Measurements from ENCODE around the gene GPATCH1. TPM values are rescaled to one million over a fixed set of nuclear protein-coding genes. Genes with fewer than 3 reads are reported as not detected.
"Not testable (repeated sequence)": the region's sequence is repeated elsewhere in the genome, so short reads cannot be mapped to it uniquely, and the experiment has no call there.

Gene GPATCH1, protein sequence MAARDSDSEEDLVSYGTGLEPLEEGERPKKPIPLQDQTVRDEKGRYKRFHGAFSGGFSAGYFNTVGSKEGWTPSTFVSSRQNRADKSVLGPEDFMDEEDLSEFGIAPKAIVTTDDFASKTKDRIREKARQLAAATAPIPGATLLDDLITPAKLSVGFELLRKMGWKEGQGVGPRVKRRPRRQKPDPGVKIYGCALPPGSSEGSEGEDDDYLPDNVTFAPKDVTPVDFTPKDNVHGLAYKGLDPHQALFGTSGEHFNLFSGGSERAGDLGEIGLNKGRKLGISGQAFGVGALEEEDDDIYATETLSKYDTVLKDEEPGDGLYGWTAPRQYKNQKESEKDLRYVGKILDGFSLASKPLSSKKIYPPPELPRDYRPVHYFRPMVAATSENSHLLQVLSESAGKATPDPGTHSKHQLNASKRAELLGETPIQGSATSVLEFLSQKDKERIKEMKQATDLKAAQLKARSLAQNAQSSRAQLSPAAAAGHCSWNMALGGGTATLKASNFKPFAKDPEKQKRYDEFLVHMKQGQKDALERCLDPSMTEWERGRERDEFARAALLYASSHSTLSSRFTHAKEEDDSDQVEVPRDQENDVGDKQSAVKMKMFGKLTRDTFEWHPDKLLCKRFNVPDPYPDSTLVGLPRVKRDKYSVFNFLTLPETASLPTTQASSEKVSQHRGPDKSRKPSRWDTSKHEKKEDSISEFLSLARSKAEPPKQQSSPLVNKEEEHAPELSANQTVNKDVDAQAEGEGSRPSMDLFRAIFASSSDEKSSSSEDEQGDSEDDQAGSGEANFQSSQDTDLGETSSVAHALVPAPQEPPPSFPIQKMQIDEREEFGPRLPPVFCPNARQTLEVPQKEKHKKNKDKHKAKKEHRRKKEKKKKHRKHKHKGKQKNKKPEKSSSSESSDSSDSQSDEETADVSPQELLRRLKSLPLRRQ
- total RNA-seq: 1 to 10 TPM; 6.5 to 6.6 TPM

DNA sequence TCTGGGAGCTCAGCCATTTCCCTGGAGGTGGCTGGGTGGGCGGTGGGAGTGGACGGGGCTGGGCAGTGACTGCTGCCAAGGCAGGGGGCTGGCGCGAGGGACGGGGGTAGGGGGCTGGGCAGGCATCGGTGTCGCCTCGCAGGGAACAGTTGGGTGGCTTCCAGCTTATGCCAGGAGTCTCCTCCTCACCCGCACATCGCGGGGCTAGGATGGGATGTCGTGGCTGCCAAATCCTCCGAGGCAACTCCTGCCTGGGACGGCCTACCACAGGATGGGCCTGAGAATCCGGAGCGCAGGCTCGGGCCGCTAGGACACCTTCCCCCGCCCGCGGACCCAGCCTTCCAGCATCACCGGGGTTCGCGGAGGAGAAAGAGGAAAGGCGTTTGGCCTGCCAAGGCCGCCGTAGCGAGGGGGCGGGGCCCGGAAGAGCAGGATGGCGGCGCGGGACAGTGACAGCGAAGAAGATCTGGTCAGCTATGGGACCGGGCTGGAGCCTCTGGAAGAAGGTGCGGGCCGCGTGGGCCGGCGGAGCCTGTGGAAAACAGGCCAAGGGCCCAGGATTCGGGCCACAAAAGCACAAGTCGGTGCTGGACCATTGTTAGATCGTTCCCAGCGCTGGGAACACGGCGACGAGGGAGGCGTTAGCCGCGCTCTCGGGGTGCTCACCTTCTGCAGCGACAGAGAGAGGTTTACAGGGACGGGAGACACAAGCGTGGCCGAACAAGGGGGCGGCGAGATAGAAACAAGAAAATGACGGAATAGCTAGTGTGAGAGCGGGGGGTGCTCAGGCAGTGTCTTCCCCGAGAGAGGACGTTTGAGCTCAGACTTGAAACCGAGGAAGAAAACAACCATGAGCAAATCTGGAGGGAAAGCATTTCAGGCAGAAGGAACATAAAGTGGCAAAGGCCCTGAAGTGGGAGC lies at the start of gene GPATCH1:
Gene GPATCH1, plus strand, starts transcription at position 421 of the 921 bp plus-strand sequence. Its CDS starts 13 bp downstream, at position 434.
- peaks cover 5 to 12% of the 10 kb centered on the region in 2 donors for H3K4me1 ChIP-seq (ENCODE audit: control insufficient read depth in 1 of 2, low read depth in 2 of 2)
- no peaks in the 10 kb centered on the region for H3K36me3 ChIP-seq
- peak within 1 kb of the TSS; percentile 48 to 67 for H3K27ac ChIP-seq
- peak; percentile 59 for DNase-seq (ENCODE audit: low spot score)
- H3K4me3 ChIP-seq: peak within 1 kb of the TSS; percentile 99
- ATAC-seq (ENCODE audit: insufficient number of reproducible peaks, low FRiP score, low read depth): peak; percentile 70
- no peaks in the 10 kb centered on the region for H3K27me3 ChIP-seq (replicated peaks; ENCODE audit: insufficient read depth)
- H3K9me3 ChIP-seq: no peaks in the 10 kb centered on the region
- TF ChIP-seq, protein P1, sequence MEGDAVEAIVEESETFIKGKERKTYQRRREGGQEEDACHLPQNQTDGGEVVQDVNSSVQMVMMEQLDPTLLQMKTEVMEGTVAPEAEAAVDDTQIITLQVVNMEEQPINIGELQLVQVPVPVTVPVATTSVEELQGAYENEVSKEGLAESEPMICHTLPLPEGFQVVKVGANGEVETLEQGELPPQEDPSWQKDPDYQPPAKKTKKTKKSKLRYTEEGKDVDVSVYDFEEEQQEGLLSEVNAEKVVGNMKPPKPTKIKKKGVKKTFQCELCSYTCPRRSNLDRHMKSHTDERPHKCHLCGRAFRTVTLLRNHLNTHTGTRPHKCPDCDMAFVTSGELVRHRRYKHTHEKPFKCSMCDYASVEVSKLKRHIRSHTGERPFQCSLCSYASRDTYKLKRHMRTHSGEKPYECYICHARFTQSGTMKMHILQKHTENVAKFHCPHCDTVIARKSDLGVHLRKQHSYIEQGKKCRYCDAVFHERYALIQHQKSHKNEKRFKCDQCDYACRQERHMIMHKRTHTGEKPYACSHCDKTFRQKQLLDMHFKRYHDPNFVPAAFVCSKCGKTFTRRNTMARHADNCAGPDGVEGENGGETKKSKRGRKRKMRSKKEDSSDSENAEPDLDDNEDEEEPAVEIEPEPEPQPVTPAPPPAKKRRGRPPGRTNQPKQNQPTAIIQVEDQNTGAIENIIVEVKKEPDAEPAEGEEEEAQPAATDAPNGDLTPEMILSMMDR (IDR thresholded peaks at IDR 0.05): no peak

DNA sequence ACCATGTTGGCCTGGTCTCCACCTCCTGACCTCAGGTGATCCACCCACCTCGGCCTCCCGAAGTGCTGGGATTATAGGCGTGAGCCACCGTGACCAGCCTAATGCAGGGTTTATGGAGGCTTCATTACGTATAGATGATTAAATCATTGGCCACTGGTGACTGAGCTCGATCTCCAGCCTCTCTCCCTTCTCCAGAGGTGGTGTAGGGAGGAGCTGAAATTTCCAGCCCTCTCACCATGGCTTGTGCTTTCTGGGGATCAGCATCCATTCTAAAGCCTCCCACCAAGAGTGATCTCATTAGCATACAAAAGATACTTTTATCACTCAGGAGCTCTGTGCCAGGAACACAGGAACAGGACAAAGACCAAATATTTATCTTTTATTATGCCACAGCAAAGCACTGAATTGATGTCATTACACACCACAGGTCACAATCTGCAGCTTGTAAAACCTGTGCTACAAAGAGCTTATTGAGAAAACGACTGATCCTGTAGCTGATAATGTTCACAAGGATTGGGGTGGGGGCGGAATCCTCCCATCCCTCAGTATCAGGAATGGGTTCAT lies 48.7 kb upstream of the GPATCH1 start:
- Histone ChIP-seq H3K27me3 (replicated peaks; ENCODE audit: insufficient read depth) (no peaks in the 10 kb centered on the region), H3K27ac (no peak overlapping the region), H3K4me1 (ENCODE audit: control insufficient read depth in 1 of 2, low read depth in 2 of 2) (no peaks in the 10 kb centered on the region), H3K9me3 (no peaks in the 10 kb centered on the region), H3K4me3 (no peak overlapping the region), H3K36me3 (no peaks in the 10 kb centered on the region)
- ATAC-seq (ENCODE audit: insufficient number of reproducible peaks, low FRiP score, low read depth): no peak
- DNase-seq (ENCODE audit: low spot score): no peak
- TF ChIP-seq, protein P1 (IDR thresholded peaks at IDR 0.05): no peak

DNA sequence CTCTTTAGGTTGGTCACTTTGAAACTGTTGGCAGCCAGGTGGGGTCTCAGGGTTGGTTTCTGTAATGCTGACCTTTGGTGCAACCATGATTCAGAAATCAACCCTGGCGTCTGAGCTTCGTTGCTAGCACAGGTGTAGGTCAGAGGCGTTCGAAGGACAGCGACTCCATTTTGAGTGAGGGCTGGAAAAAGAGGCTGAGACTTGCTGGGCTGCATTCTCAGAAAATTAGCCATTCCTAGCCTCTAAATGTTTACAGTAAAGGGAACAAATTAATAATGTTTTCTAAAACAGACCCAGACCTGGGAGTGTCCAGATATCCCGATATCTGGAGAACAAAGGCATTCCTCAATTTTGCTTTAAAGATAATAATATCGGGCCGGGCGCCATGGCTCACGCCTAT lies 45.5 kb upstream of the GPATCH1 start:
- Histone ChIP-seq H3K36me3 (no peaks in the 10 kb centered on the region), H3K9me3 (no peaks in the 10 kb centered on the region), H3K4me1 (ENCODE audit: control insufficient read depth in 1 of 2, low read depth in 2 of 2) (no peaks in the 10 kb centered on the region), H3K4me3 (no peak overlapping the region), H3K27me3 (replicated peaks; ENCODE audit: insufficient read depth) (no peaks in the 10 kb centered on the region), H3K27ac (no peak overlapping the region)
- ATAC-seq (ENCODE audit: insufficient number of reproducible peaks, low FRiP score, low read depth): no peak
- no peak for DNase-seq (ENCODE audit: low spot score)
- TF ChIP-seq, protein P1 (IDR thresholded peaks at IDR 0.05): no peak

DNA sequence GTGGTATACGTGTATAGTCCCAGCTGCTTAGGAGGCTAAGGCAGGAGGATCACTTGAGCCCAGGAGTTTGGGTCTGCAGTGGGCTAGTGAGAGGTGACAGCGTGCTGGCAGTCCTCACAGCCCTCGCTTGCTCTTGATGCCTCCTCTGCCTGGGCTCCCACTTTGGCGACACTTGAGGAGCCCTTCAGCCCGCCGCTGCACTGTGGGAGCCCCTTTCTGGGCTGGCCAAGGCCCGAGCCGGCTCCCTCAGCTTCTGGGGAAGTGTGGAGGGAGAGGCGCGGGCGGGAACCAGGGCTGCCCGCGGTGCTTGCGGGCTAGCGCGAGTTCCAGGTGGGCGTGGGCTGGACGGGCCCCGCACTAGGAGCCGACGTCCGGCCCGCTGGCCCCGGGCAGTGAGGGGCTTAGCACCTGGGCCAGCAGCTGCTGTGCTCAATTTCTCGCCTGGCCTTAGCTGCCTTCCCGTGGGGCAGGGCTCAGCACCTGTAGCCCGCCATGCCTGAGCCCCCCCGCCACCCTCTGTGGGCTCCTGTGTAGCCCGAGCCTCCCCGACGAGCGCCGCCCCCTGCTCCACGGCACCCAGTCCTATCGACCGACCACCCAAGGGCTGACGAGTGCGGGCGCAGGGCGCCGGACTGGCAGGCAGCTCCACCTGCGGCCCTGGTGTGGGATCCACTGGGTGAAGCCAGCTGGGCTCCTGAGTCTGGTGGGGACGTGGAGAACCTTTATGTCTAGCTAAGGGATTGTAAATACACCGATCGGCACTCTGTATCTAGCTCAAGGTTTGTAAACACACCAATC lies 44.4 kb upstream of the GPATCH1 start:
- not testable (repeated sequence) for H3K4me1 ChIP-seq (ENCODE audit: control insufficient read depth in 1 of 2, low read depth in 2 of 2); H3K36me3 ChIP-seq; H3K27ac ChIP-seq; DNase-seq (ENCODE audit: low spot score); H3K27me3 ChIP-seq (replicated peaks; ENCODE audit: insufficient read depth); H3K4me3 ChIP-seq; ATAC-seq (ENCODE audit: insufficient number of reproducible peaks, low FRiP score, low read depth); H3K9me3 ChIP-seq

DNA sequence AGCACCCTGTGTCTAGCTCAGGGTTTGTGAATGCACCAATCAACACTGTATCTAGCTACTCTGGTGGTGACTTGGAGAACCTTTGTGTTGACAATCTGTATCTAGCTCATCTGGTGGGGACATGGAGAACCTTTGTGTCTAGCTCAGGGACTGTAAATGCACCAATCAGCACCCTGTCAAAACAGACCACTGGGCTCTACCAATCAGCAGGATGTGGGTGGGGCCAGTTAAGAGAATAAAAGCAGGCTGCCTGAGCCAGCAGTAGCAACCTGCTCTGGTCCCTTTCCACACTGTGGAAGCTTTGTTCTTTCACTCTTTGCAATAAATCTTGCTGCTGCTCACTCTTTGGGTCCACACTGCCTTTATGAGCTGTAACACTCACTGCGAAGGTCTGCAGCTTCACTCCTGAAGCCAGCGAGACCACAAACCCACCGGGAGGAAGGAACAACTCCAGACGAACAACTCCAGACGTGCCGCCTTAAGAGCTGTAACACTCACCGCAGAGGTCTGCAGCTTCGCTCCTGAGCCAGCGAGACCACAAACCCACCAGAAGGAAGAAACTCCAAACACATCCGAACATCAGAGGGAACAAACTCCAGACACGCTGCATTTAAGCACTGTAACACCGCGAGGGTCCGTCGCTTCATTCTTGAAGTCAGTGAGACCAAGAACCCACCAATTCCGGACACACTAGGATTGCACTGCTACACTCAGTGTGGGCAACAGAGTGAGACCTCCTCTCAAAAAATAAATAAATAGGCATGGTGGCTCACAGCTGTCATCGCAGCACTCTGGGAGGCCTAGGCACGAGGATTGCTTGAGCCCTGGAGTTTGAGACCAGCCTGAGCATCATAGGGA lies 43.6 kb upstream of the GPATCH1 start:
- ATAC-seq (ENCODE audit: insufficient number of reproducible peaks, low FRiP score, low read depth); H3K27ac ChIP-seq; H3K4me3 ChIP-seq; H3K36me3 ChIP-seq; DNase-seq (ENCODE audit: low spot score); H3K4me1 ChIP-seq (ENCODE audit: control insufficient read depth in 1 of 2, low read depth in 2 of 2); H3K27me3 ChIP-seq (replicated peaks; ENCODE audit: insufficient read depth); H3K9me3 ChIP-seq: not testable (repeated sequence)

All from thoracic aorta (tissue), 2 donors.